ENCODE data around the gene NRXN3. TPM values are rescaled to one million over a fixed set of nuclear protein-coding genes. Genes with fewer than 3 reads are reported as not detected.

The NRXN3 gene
- total and polyA plus RNA-seq, 2 experiments from 2014 or later, result 1.0 to 1.8 TPM

DNA sequence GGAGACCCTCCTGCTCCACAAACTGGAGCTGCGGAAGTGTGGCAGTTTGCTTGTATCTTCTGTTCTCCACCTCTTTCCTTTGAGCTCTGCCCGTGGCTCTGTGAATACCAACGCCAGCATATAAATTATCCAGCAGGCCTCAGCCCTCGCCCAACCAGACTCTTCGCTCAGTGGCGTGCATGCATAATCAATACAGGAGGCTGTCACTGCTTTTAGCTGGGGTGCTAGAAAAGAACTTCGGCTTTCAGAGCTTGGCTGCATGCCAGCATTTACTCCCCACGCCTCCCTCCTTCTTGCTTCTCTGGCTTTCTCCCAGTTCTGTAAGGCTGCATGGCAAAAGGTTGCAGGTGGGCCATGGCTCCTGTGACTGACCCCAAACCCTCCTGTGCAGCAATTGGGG is 26.9 kb downstream of the NRXN3 start:
- Histone ChIP-seq H3K27ac (ENCODE audit: low read depth) (no peak overlapping the region), H3K27me3 (ENCODE audit: insufficient read depth) (no peaks in the 10 kb centered on the region), H3K9me2 (ENCODE audit: insufficient read depth) (peaks cover 8% of the 10 kb centered on the region; the same call in 1 of the 2 replicates), H3F3A (replicated peaks; ENCODE audit: low read depth) (no peaks in the 10 kb centered on the region), H3K4me3 (no peak overlapping the region), H2AFZ (no peak overlapping the region), H3K79me2 (replicated peaks; ENCODE audit: insufficient read depth) (no peaks in the 10 kb centered on the region), H3K4me2 (no peak overlapping the region), H4K20me1 (replicated peaks; ENCODE audit: insufficient read depth) (no peaks in the 10 kb centered on the region), H3K36me3 (ENCODE audit: insufficient read depth) (no peaks in the 10 kb centered on the region), H3K4me1 (ENCODE audit: insufficient read depth) (no peaks in the 10 kb centered on the region)
- H3K36me3 Mint-ChIP-seq (ENCODE audit: low read depth), result peaks cover 5% of the 10 kb centered on the region; the same call in 1 of the 3 replicates
- peaks cover 6% of the 10 kb centered on the region for H3K27me3 Mint-ChIP-seq (ENCODE audit: insufficient read depth, low read depth, poor library complexity)
- H3K4me3 Mint-ChIP-seq, result no peak overlapping the region
- H3K27ac Mint-ChIP-seq, result no peak overlapping the region
- DNase-seq (ENCODE audit: low spot score) (no peak), ATAC-seq (no peak)
- TF ChIP-seq ZNF331 (CRISPR knock-in tag; IDR thresholded peaks at IDR 0.05; ENCODE audit: low read depth) (no peak), NANOG (IDR thresholded peaks at IDR 0.05; ENCODE audit: borderline replicate concordance) (no peak), ZNF114 (CRISPR knock-in tag; IDR thresholded peaks at IDR 0.05) (no peak), POLR2AphosphoS5 (IDR thresholded peaks at IDR 0.05; ENCODE audit: low read depth) (no peak), STAT1 (IDR thresholded peaks at IDR 0.05; ENCODE audit: unreplicated experiment) (no peak), EZH2phosphoT487 (IDR thresholded peaks at IDR 0.05; ENCODE audit: unreplicated experiment) (no peak), EZH2 (IDR thresholded peaks at IDR 0.05; ENCODE audit: low read depth, unreplicated experiment) (no peak), CREB1 (CRISPR knock-in tag; IDR thresholded peaks at IDR 0.05; ENCODE audit: low read depth) (no peak), JUNB (IDR thresholded peaks at IDR 0.05; ENCODE audit: unreplicated experiment) (no peak)
- TF ChIP-seq, protein P1, sequence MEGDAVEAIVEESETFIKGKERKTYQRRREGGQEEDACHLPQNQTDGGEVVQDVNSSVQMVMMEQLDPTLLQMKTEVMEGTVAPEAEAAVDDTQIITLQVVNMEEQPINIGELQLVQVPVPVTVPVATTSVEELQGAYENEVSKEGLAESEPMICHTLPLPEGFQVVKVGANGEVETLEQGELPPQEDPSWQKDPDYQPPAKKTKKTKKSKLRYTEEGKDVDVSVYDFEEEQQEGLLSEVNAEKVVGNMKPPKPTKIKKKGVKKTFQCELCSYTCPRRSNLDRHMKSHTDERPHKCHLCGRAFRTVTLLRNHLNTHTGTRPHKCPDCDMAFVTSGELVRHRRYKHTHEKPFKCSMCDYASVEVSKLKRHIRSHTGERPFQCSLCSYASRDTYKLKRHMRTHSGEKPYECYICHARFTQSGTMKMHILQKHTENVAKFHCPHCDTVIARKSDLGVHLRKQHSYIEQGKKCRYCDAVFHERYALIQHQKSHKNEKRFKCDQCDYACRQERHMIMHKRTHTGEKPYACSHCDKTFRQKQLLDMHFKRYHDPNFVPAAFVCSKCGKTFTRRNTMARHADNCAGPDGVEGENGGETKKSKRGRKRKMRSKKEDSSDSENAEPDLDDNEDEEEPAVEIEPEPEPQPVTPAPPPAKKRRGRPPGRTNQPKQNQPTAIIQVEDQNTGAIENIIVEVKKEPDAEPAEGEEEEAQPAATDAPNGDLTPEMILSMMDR (conservative IDR thresholded peaks at IDR 0.05; ENCODE audit: low read depth in 2 of 2), result no peak
- TF ChIP-seq, protein P2, sequence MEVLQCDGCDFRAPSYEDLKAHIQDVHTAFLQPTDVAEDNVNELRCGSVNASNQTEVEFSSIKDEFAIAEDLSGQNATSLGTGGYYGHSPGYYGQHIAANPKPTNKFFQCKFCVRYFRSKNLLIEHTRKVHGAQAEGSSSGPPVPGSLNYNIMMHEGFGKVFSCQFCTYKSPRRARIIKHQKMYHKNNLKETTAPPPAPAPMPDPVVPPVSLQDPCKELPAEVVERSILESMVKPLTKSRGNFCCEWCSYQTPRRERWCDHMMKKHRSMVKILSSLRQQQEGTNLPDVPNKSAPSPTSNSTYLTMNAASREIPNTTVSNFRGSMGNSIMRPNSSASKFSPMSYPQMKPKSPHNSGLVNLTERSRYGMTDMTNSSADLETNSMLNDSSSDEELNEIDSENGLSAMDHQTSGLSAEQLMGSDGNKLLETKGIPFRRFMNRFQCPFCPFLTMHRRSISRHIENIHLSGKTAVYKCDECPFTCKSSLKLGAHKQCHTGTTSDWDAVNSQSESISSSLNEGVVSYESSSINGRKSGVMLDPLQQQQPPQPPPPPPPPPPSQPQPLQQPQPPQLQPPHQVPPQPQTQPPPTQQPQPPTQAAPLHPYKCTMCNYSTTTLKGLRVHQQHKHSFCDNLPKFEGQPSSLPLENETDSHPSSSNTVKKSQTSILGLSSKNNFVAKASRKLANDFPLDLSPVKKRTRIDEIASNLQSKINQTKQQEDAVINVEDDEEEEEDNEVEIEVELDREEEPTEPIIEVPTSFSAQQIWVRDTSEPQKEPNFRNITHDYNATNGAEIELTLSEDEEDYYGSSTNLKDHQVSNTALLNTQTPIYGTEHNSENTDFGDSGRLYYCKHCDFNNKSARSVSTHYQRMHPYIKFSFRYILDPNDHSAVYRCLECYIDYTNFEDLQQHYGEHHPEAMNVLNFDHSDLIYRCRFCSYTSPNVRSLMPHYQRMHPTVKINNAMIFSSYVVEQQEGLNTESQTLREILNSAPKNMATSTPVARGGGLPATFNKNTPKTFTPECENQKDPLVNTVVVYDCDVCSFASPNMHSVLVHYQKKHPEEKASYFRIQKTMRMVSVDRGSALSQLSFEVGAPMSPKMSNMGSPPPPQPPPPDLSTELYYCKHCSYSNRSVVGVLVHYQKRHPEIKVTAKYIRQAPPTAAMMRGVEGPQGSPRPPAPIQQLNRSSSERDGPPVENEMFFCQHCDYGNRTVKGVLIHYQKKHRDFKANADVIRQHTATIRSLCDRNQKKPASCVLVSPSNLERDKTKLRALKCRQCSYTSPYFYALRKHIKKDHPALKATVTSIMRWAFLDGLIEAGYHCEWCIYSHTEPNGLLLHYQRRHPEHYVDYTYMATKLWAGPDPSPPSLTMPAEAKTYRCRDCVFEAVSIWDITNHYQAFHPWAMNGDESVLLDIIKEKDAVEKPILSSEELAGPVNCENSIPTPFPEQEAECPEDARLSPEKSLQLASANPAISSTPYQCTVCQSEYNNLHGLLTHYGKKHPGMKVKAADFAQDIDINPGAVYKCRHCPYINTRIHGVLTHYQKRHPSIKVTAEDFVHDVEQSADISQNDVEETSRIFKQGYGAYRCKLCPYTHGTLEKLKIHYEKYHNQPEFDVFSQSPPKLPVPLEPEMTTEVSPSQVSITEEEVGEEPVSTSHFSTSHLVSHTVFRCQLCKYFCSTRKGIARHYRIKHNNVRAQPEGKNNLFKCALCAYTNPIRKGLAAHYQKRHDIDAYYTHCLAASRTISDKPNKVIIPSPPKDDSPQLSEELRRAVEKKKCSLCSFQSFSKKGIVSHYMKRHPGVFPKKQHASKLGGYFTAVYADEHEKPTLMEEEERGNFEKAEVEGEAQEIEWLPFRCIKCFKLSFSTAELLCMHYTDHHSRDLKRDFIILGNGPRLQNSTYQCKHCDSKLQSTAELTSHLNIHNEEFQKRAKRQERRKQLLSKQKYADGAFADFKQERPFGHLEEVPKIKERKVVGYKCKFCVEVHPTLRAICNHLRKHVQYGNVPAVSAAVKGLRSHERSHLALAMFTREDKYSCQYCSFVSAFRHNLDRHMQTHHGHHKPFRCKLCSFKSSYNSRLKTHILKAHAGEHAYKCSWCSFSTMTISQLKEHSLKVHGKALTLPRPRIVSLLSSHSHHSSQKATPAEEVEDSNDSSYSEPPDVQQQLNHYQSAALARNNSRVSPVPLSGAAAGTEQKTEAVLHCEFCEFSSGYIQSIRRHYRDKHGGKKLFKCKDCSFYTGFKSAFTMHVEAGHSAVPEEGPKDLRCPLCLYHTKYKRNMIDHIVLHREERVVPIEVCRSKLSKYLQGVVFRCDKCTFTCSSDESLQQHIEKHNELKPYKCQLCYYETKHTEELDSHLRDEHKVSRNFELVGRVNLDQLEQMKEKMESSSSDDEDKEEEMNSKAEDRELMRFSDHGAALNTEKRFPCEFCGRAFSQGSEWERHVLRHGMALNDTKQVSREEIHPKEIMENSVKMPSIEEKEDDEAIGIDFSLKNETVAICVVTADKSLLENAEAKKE (CRISPR knock-in tag; IDR thresholded peaks at IDR 0.05), result no peak
- TF ChIP-seq, protein P3, sequence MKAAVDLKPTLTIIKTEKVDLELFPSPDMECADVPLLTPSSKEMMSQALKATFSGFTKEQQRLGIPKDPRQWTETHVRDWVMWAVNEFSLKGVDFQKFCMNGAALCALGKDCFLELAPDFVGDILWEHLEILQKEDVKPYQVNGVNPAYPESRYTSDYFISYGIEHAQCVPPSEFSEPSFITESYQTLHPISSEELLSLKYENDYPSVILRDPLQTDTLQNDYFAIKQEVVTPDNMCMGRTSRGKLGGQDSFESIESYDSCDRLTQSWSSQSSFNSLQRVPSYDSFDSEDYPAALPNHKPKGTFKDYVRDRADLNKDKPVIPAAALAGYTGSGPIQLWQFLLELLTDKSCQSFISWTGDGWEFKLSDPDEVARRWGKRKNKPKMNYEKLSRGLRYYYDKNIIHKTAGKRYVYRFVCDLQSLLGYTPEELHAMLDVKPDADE (IDR thresholded peaks at IDR 0.05), result no peak
- TF ChIP-seq, protein P4, sequence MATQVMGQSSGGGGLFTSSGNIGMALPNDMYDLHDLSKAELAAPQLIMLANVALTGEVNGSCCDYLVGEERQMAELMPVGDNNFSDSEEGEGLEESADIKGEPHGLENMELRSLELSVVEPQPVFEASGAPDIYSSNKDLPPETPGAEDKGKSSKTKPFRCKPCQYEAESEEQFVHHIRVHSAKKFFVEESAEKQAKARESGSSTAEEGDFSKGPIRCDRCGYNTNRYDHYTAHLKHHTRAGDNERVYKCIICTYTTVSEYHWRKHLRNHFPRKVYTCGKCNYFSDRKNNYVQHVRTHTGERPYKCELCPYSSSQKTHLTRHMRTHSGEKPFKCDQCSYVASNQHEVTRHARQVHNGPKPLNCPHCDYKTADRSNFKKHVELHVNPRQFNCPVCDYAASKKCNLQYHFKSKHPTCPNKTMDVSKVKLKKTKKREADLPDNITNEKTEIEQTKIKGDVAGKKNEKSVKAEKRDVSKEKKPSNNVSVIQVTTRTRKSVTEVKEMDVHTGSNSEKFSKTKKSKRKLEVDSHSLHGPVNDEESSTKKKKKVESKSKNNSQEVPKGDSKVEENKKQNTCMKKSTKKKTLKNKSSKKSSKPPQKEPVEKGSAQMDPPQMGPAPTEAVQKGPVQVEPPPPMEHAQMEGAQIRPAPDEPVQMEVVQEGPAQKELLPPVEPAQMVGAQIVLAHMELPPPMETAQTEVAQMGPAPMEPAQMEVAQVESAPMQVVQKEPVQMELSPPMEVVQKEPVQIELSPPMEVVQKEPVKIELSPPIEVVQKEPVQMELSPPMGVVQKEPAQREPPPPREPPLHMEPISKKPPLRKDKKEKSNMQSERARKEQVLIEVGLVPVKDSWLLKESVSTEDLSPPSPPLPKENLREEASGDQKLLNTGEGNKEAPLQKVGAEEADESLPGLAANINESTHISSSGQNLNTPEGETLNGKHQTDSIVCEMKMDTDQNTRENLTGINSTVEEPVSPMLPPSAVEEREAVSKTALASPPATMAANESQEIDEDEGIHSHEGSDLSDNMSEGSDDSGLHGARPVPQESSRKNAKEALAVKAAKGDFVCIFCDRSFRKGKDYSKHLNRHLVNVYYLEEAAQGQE (IDR thresholded peaks at IDR 0.05; ENCODE audit: unreplicated experiment), result no peak
- peaks cover 8% of the 10 kb centered on the region for H3K4me1 Mint-ChIP-seq
- no peaks in the 10 kb centered on the region; the same call in 2 of the 3 replicates for H3K9me3 Mint-ChIP-seq

Measured in GM23338 (cell line).